GM23248 (cell line): ENCODE data around the gene DCLK2.

Source experiments
- EZH2 ChIP-seq: fragments of 200-600 bp; sonication (generic); IDR thresholded peaks from 2 replicates; pipeline ENCODE4 v1.6.1; 2018; ENCODE audit warnings: antibody characterized with exemption, mild to moderate bottlenecking; ENCODE audit not compliant: insufficient read depth, poor library complexity, severe bottlenecking
- EZH2phosphoT487 ChIP-seq: fragments of 200-600 bp; sonication (generic); IDR thresholded peaks from 2 replicates; pipeline ENCODE4 v1.6.1; 2018; ENCODE audit warnings: antibody characterized with exemption, moderate library complexity, mild to moderate bottlenecking, low read depth; ENCODE audit not compliant: insufficient read depth

DNA sequence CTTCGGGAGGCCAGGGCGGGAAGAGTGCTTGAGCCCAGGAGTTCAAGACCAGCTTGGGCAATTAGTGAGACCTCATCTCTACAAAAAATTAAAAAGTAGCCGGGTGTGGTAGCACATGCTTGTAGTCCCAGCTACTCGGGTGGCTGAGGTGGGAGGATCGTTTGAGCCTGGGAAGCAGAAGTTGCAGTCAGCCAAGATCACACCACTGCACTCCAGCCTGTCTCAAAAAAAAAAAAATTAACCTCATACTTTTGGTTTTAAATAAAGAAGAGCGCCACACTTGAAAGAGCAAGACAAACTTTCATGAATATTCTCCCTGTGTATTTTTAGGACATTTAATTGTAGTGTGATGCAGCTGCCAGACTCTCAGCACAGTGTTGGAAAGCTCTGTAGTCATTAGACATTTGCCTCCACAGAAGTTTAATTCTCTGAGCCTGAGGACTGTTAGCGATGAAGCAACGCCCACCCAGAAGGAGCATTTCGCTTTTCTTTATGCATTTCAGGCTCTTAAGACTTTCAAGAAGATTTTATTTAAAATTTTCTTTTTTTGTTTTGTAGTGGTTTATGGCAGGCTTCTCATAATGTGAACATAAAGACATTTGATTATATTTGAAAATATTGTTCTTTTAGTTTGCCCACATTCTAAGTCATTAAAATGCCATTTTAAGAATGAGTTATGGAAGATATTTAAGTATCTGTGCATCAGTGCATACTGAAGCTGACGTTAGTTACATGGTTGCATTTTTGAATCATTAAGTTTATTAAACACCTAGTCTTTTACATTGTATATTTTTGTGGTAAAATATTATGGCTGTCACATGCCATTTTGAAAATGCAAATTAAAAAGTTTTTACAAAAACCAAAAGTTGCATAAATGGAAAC lies 45.8 kb downstream of the DCLK2 start:
- TF ChIP-seq EZH2 = no peak
- TF ChIP-seq EZH2phosphoT487 = no peak
